ENCODE measurements around the gene SRSF2. TPM values are rescaled to one million over a fixed set of nuclear protein-coding genes. Genes with fewer than 3 reads are reported as not detected.

SRSF2 gene
- total RNA-seq, 1 experiment from 2014 or later, result 251 TPM

Other genes with a start within 250 kb of the SRSF2 start
- gene RHBDF2, start 235.9 kb downstream of the SRSF2 start, total RNA-seq (2014; rRNA removed; shearing (Covaris generic)), result 22.6 and 24.0 TPM in 2 replicates
- 1.1 and 2.0 TPM in 2 replicates for gene CYGB, start 199.6 kb downstream of the SRSF2 start, total RNA-seq (2014; rRNA removed; shearing (Covaris generic))
- gene PRCD, start 197.3 kb downstream of the SRSF2 start, total RNA-seq (2014; rRNA removed; shearing (Covaris generic)), result under 0.01 and 0.48 TPM in 2 replicates
- 10.7 and 11.4 TPM in 2 replicates for gene ST6GALNAC2, start 151.5 kb downstream of the SRSF2 start, total RNA-seq (2014; rRNA removed; shearing (Covaris generic))
- gene ST6GALNAC1, start 93.6 kb downstream of the SRSF2 start, total RNA-seq (2014; rRNA removed; shearing (Covaris generic)), result not detected in 2 replicates
- 59.6 and 59.9 TPM in 2 replicates for gene MXRA7, start 26.4 kb downstream of the SRSF2 start, total RNA-seq (2014; rRNA removed; shearing (Covaris generic))
- gene JMJD6, start 10.7 kb downstream of the SRSF2 start, total RNA-seq (2014; rRNA removed; shearing (Covaris generic)), result 24.9 and 26.2 TPM in 2 replicates
- 47.9 and 56.9 TPM in 2 replicates for gene METTL23, start 10.5 kb downstream of the SRSF2 start, total RNA-seq (2014; rRNA removed; shearing (Covaris generic))
- 23.0 and 23.4 TPM in 2 replicates for gene MFSD11, start 788 bp upstream of the SRSF2 start, total RNA-seq (2014; rRNA removed; shearing (Covaris generic))
- gene MGAT5B, start 131.1 kb upstream of the SRSF2 start, total RNA-seq (2014; rRNA removed; shearing (Covaris generic)), result 4.9 and 6.9 TPM in 2 replicates